ENCODE measurements around the gene DNAH5. TPM values are rescaled to one million over a fixed set of nuclear protein-coding genes. Genes with fewer than 3 reads are reported as not detected.

Gene DNAH5
- total RNA-seq, 3 donors from 2014 or later (not counting 1 experiment from before 2014, with no cell fraction given) = not detected

DNA sequence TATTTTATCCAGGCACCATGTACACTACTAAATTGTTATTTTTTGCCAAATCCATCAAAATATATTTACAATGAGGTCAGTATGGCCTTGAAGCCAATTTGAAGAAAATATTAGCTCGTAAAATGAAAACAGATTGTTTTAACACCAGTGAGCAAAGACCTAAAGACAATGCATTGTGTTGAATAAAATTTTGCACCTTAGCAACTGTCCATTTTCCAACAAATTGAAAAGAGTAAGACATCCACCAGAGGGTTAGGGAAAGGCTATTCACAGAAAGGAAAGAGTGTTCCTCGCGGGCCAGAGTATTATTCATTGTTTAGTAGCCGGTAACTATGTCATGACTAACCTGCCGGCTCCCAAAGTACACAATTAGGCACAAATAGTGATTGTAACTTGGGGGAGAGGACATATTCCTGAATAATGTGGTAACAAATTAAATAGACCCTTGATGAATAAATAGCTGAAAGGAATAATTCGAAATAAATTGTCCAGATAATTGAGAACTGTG is 213.3 kb downstream of the DNAH5 start:
- H3K9me3 ChIP-seq (ENCODE audit: control insufficient read depth, insufficient read depth, low read length) = no peaks in the 10 kb centered on the region
- WGBS (ENCODE audit: insufficient coverage) = 99% methylated on average over 5 of the region's 6 CpGs
- peaks cover 7% of the 10 kb centered on the region for H3K36me3 Mint-ChIP-seq
- H3K36me3 ChIP-seq (ENCODE audit: control insufficient read depth, insufficient read depth, low read length) = no peaks in the 10 kb centered on the region
- intact Hi-C loops (cut with micrococcal nuclease) = no loop called here
- H3K4me3 ChIP-seq (ENCODE audit: low read length) = no peak overlapping the region
- H3K27me3 ChIP-seq (ENCODE audit: control insufficient read depth, insufficient read depth, low read length) = no peaks in the 10 kb centered on the region
- ATAC-seq (no peak), DNase-seq (no peak)
- no peaks in the 10 kb centered on the region for H3K4me1 Mint-ChIP-seq
- no peak overlapping the region for H3K27ac ChIP-seq (ENCODE audit: low read length)
- no peak overlapping the region for H3K4me3 Mint-ChIP-seq
- H3K4me1 ChIP-seq (ENCODE audit: control insufficient read depth, insufficient read depth, low read length) = no peaks in the 10 kb centered on the region
- TF ChIP-seq, protein P1, sequence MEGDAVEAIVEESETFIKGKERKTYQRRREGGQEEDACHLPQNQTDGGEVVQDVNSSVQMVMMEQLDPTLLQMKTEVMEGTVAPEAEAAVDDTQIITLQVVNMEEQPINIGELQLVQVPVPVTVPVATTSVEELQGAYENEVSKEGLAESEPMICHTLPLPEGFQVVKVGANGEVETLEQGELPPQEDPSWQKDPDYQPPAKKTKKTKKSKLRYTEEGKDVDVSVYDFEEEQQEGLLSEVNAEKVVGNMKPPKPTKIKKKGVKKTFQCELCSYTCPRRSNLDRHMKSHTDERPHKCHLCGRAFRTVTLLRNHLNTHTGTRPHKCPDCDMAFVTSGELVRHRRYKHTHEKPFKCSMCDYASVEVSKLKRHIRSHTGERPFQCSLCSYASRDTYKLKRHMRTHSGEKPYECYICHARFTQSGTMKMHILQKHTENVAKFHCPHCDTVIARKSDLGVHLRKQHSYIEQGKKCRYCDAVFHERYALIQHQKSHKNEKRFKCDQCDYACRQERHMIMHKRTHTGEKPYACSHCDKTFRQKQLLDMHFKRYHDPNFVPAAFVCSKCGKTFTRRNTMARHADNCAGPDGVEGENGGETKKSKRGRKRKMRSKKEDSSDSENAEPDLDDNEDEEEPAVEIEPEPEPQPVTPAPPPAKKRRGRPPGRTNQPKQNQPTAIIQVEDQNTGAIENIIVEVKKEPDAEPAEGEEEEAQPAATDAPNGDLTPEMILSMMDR (IDR thresholded peaks at IDR 0.05) = no peak
- H3K27me3 Mint-ChIP-seq (ENCODE audit: low read depth in 2 of 2) = no peaks in the 10 kb centered on the region
- no peak overlapping the region for H3K27ac Mint-ChIP-seq
- H3K9me3 Mint-ChIP-seq = peaks cover 7 to 11% of the 10 kb centered on the region in 2 donors

DNA sequence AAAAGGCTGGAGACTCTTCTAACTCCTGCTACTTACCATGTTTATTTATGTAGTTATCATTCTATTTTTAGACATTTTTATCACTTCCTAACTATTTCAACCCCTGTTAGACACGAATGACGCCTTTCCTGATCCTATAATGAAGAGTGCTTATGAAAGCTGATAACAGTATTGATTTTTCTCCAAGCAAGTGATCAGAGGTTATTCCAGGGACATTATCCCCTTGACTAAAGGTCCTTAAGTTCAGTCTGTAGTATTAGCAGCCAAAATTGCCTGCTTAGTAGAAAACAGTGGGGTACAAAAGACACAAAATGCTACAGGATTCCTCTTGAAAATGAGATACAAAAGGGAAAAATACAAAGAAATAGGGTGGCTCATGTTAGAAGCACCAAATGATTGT is 235.6 kb downstream of the DNAH5 start:
- Mint-ChIP-seq H3K9me3 (peaks cover 11 to 17% of the 10 kb centered on the region in 2 donors), H3K27ac (no peak overlapping the region), H3K4me1 (no peaks in the 10 kb centered on the region), H3K36me3 (no peaks in the 10 kb centered on the region), H3K27me3 (ENCODE audit: low read depth in 2 of 2) (no peaks in the 10 kb centered on the region), H3K4me3 (no peak overlapping the region)
- no peaks in the 10 kb centered on the region for H3K36me3 ChIP-seq (ENCODE audit: control insufficient read depth, insufficient read depth, low read length)
- no peak overlapping the region for H3K4me3 ChIP-seq (ENCODE audit: low read length)
- TF ChIP-seq, protein P1 (IDR thresholded peaks at IDR 0.05) = no peak
- H3K4me1 ChIP-seq (ENCODE audit: control insufficient read depth, insufficient read depth, low read length) = no peaks in the 10 kb centered on the region
- no peak overlapping the region for H3K27ac ChIP-seq (ENCODE audit: low read length)
- ATAC-seq = no peak
- WGBS (ENCODE audit: insufficient coverage) = no CpG with 5 or more reads among the region's 2 CpGs
- intact Hi-C loops (cut with micrococcal nuclease) = no loop called here
- H3K27me3 ChIP-seq (ENCODE audit: control insufficient read depth, insufficient read depth, low read length) = no peaks in the 10 kb centered on the region
- no peak for DNase-seq
- peaks cover 4% of the 10 kb centered on the region for H3K9me3 ChIP-seq (ENCODE audit: control insufficient read depth, insufficient read depth, low read length)

DNA sequence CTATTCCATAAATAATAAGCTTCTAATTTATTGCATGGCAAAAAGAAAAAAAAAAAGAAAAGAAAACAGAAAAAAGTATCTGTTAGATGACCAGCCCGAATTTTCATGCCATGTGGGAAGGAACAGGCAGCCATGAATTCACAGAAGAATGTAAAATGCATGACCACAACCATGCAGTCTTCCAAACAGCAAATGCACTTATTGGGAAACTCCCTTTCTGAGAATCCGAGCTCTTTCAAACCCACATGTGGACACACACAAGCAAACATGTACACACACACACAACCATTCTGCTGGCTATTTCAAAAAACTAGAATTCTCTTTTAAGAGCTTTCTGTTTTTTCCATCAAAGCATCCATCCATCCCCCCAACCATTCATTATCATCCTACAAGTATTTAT is 236.1 kb downstream of the DNAH5 start:
- no peaks in the 10 kb centered on the region for H3K4me1 Mint-ChIP-seq
- H3K27ac ChIP-seq (ENCODE audit: low read length) = no peak overlapping the region
- 56% methylated on average over 2 of the region's 2 CpGs for WGBS (ENCODE audit: insufficient coverage)
- ATAC-seq (no peak), DNase-seq (no peak)
- intact Hi-C loops (cut with micrococcal nuclease) = no loop called here
- no peak overlapping the region for H3K4me3 Mint-ChIP-seq
- TF ChIP-seq, protein P1 (IDR thresholded peaks at IDR 0.05) = no peak
- H3K27me3 Mint-ChIP-seq (ENCODE audit: low read depth in 2 of 2) = no peaks in the 10 kb centered on the region
- H3K36me3 Mint-ChIP-seq = no peaks in the 10 kb centered on the region
- H3K9me3 ChIP-seq (ENCODE audit: control insufficient read depth, insufficient read depth, low read length) = peaks cover 4% of the 10 kb centered on the region
- H3K27me3 ChIP-seq (ENCODE audit: control insufficient read depth, insufficient read depth, low read length) = no peaks in the 10 kb centered on the region
- H3K4me1 ChIP-seq (ENCODE audit: control insufficient read depth, insufficient read depth, low read length) = no peaks in the 10 kb centered on the region
- no peak overlapping the region for H3K4me3 ChIP-seq (ENCODE audit: low read length)
- no peak overlapping the region for H3K27ac Mint-ChIP-seq
- H3K36me3 ChIP-seq (ENCODE audit: control insufficient read depth, insufficient read depth, low read length) = no peaks in the 10 kb centered on the region
- H3K9me3 Mint-ChIP-seq = peaks cover 11 to 17% of the 10 kb centered on the region in 2 donors

DNA sequence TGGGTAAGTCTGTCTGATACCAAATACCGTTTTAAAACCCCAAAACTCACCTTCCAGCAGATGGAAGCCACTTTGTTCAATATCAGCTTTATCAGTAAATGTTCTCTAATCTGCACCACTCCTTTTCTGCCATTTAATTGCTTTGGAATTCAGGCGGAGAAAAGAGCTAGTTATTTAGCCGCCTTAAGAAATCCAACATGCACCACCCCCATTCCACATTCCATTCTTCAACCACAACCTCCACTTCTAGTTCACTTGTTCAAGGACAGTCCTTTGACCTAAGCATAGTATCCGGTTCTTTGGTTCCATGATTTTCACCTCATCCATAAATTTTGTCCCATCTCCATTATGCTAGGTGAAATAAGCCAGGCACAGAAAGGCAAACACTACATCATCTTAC is 240.1 kb downstream of the DNAH5 start:
- intact Hi-C loops (cut with micrococcal nuclease) = no loop called here
- H3K27me3 Mint-ChIP-seq (ENCODE audit: low read depth in 2 of 2) = no peaks in the 10 kb centered on the region
- H3K9me3 Mint-ChIP-seq = peaks cover 6 to 10% of the 10 kb centered on the region in 2 donors
- DNase-seq (no peak), ATAC-seq (no peak)
- H3K4me1 Mint-ChIP-seq = no peaks in the 10 kb centered on the region
- WGBS (ENCODE audit: insufficient coverage) = 78% methylated on average over 4 of the region's 4 CpGs
- Histone ChIP-seq H3K27ac (ENCODE audit: low read length) (no peak overlapping the region), H3K27me3 (ENCODE audit: control insufficient read depth, insufficient read depth, low read length) (no peaks in the 10 kb centered on the region), H3K36me3 (ENCODE audit: control insufficient read depth, insufficient read depth, low read length) (no peaks in the 10 kb centered on the region), H3K9me3 (ENCODE audit: control insufficient read depth, insufficient read depth, low read length) (peaks cover under 1% of the 10 kb centered on the region), H3K4me1 (ENCODE audit: control insufficient read depth, insufficient read depth, low read length) (no peaks in the 10 kb centered on the region), H3K4me3 (ENCODE audit: low read length) (no peak overlapping the region)
- no peak overlapping the region for H3K4me3 Mint-ChIP-seq
- TF ChIP-seq, protein P1 (IDR thresholded peaks at IDR 0.05) = no peak
- no peaks in the 10 kb centered on the region for H3K36me3 Mint-ChIP-seq
- no peak overlapping the region for H3K27ac Mint-ChIP-seq

Data from natural killer cell (primary cell).